ENCODE data around the gene KLF4.

GRCh38 chr9:107486674-107487520 lies 2.7 kb downstream of the KLF4 start:
- TF ChIP-seq CTCF (IDR thresholded peaks at IDR 0.05), result peak in 1 of 4 experiments; percentile 3
- TF ChIP-seq POLR2A (IDR thresholded peaks at IDR 0.05), result no peak
- no peak for TF ChIP-seq POLR2AphosphoS5 (IDR thresholded peaks at IDR 0.05)
- TF ChIP-seq EP300 (IDR thresholded peaks at IDR 0.05), result no peak

All from gastroesophageal sphincter (tissue), 3 donors.